Stimulated activated CD8-positive, alpha-beta memory T cell treated with anti-CD3 and anti-CD28 coated beads, Interleukin-12 subunit alpha, Interleukin-12 subunit beta, amount 100 ng/mL, for 4 hours (primary cell): ENCODE data around the gene CABCOCO1.
"Not testable (repeated sequence)": the region's sequence is repeated elsewhere in the genome, so short reads cannot be mapped to it uniquely, and the experiment has no call there.

Source experiments
- DNase-seq: peaks from one replicate; pipeline ENCODE4 v3.0.0-alpha.2; 2020; ENCODE audit warnings: low read depth

CABCOCO1 gene

GRCh38 chr10:61643316-61643751, 19.4 kb upstream of the CABCOCO1 start:
- no peak for DNase-seq

GRCh38 chr10:61653699-61654098, 9.0 kb upstream of the CABCOCO1 start:
- no peak for DNase-seq

GRCh38 chr10:61655335-61655851, 7.3 kb upstream of the CABCOCO1 start:
- no peak for DNase-seq

- no peak for DNase-seq
Observed at GRCh38 chr10:61663466-61663865, 737 bp downstream of the CABCOCO1 start.

- no peak for DNase-seq
Observed at GRCh38 chr10:61664985-61665384, 2.3 kb downstream of the CABCOCO1 start.

GRCh38 chr10:61669161-61669725, 6.5 kb downstream of the CABCOCO1 start:
- DNase-seq, result no peak

- no peak for DNase-seq
Observed at GRCh38 chr10:61669849-61670248, 7.1 kb downstream of the CABCOCO1 start.

GRCh38 chr10:61673360-61673759, 10.6 kb downstream of the CABCOCO1 start:
- no peak for DNase-seq

GRCh38 chr10:61682323-61682722, 19.6 kb downstream of the CABCOCO1 start:
- DNase-seq, result no peak

- no peak for DNase-seq
Observed at GRCh38 chr10:61683319-61683718, 20.6 kb downstream of the CABCOCO1 start.

- no peak for DNase-seq
Observed at GRCh38 chr10:61684894-61685507, 22.3 kb downstream of the CABCOCO1 start.

GRCh38 chr10:61688551-61689308, 26.0 kb downstream of the CABCOCO1 start:
- no peak for DNase-seq

GRCh38 chr10:61691667-61692066, 28.9 kb downstream of the CABCOCO1 start:
- not testable (repeated sequence) for DNase-seq

GRCh38 chr10:61692447-61693010, 29.8 kb downstream of the CABCOCO1 start:
- no peak for DNase-seq

- no peak for DNase-seq
Observed at GRCh38 chr10:61698968-61699655, 36.4 kb downstream of the CABCOCO1 start.

- DNase-seq, result no peak
Observed at GRCh38 chr10:61701055-61701705, 38.5 kb downstream of the CABCOCO1 start.

- no peak for DNase-seq
Observed at GRCh38 chr10:61701706-61702105, 39.0 kb downstream of the CABCOCO1 start.

GRCh38 chr10:61702584-61702983, 39.9 kb downstream of the CABCOCO1 start:
- DNase-seq, result no peak

- no peak for DNase-seq
Observed at GRCh38 chr10:61705022-61705613, 42.4 kb downstream of the CABCOCO1 start.

- no peak for DNase-seq
Observed at GRCh38 chr10:61708846-61709245, 46.1 kb downstream of the CABCOCO1 start.

- not testable (repeated sequence) for DNase-seq
Observed at GRCh38 chr10:61712105-61712504, 49.4 kb downstream of the CABCOCO1 start.
